H1 (cell line): ENCODE results near the gene ATP13A3. TPM values are rescaled to one million over a fixed set of nuclear protein-coding genes. Genes with fewer than 3 reads are reported as not detected.

Experiments used
- polyA plus RNA-seq, 7 experiments: library from polyadenylated mRNA; depleted of rRNA in 3 of 7; stranded (reverse) in 5 of 7; unstranded in 2 of 7; fragments of >200 nt in 5 of 7; fragments of 200-250 nt in 2 of 7; gene quantifications; 1 replicate in 5 of 7; 2 replicates in 1 of 7; 4 replicates in 1 of 7; pipeline versions ENCODE4 v1.2.1 to v1.2.3, GENCODE V29; 2011 to 2013; ENCODE audit warnings: missing spikeins in 2 of 7, mixed read lengths in 2 of 7
- small RNA-seq: library from polyadenylated mRNA; stranded (forward); fragments of <200 nt; extraction: miRNeasy Mini kit (QIAGEN cat#:217004); gene quantifications from one replicate; pipeline ENCODE3, GENCODE V24; 2013; ENCODE audit not compliant: insufficient read depth
- total RNA-seq: library from RNA; stranded (reverse); fragmentation: NEBNext Ultra II Directional; extraction: Animal tissue kit (Norgen Biotek cat#: 25700); gene quantifications from 2 replicates; pipeline ENCODE4 v1.2.1, GENCODE V29; 2021

The ATP13A3 gene
- total and polyA plus RNA-seq, 2 of the 8 experiments (the other 6 are each of a cell fraction or from before 2014, with no cell fraction given), result 18.6 to 92.2 TPM

Small RNA genes within 50 kb of the gene (small RNA-seq; reads per million reads assigned to genes)
- gene AC108676.2 (not detected), gene RNU6-1101P (not detected)

Other genes with a start within 250 kb of the ATP13A3 start
- gene CPN2, start 135.7 kb downstream of the ATP13A3 start, total RNA-seq, result not detected in 2 replicates
- gene CPN2, start 135.7 kb downstream of the ATP13A3 start, polyA plus RNA-seq (2011; rRNA removed), result 0.03 TPM in 1 of 2 replicates, not detected in the other
- gene LRRC15, start 117.3 kb downstream of the ATP13A3 start, total RNA-seq, result 0.37 and 0.40 TPM in 2 replicates
- gene LRRC15, start 117.3 kb downstream of the ATP13A3 start, polyA plus RNA-seq (2011; rRNA removed), result 0.15 and 0.17 TPM in 2 replicates
- gene GP5, start 87.7 kb downstream of the ATP13A3 start, total RNA-seq, result 0.10 and 0.13 TPM in 2 replicates
- 0.05 and 0.14 TPM in 2 replicates for gene GP5, start 87.7 kb downstream of the ATP13A3 start, polyA plus RNA-seq (2011; rRNA removed)
- gene TMEM44, start 146.4 kb upstream of the ATP13A3 start, total RNA-seq, result 15.4 and 16.7 TPM in 2 replicates
- 14.0 and 14.8 TPM in 2 replicates for gene TMEM44, start 146.4 kb upstream of the ATP13A3 start, polyA plus RNA-seq (2011; rRNA removed)
- gene LSG1, start 185.2 kb upstream of the ATP13A3 start, total RNA-seq, result 47.6 and 49.9 TPM in 2 replicates
- 17.8 and 23.7 TPM in 2 replicates for gene LSG1, start 185.2 kb upstream of the ATP13A3 start, polyA plus RNA-seq (2011; rRNA removed)
- gene FAM43A, start 198.9 kb upstream of the ATP13A3 start, total RNA-seq, result 2.6 and 2.9 TPM in 2 replicates
- 2.3 and 4.9 TPM in 2 replicates for gene FAM43A, start 198.9 kb upstream of the ATP13A3 start, polyA plus RNA-seq (2011; rRNA removed)